Naive thymus-derived CD4-positive, alpha-beta T cell (primary cell): Measurements from ENCODE around the gene EDN2. TPM values are rescaled to one million over a fixed set of nuclear protein-coding genes. Genes with fewer than 3 reads are reported as not detected.

ENCODE experiments used
- ATAC-seq: fragments of 150-1000 bp; cut with Tn5 transposase; 2 replicates; pipeline ENCODE4 v1.10.0; 2021; ENCODE audit warnings: mild to moderate bottlenecking, moderate library complexity
- CTCF ChIA-PET: fragments of 350-600 bp; sonication (Branson Sonifier 250); formaldehyde crosslinking; loops from one replicate; lab custom pipeline; 2021; ENCODE audit warnings: antibody characterized with exemption; lab: Charles Lee
- POLR2A ChIA-PET: fragments of 350-600 bp; sonication (Branson Sonifier 250); formaldehyde crosslinking; loops from one replicate; lab custom pipeline; 2021; ENCODE audit warnings: antibody characterized with exemption, inconsistent platforms; lab: Charles Lee
- DNase-seq, 9 donors: peaks; one replicate each; pipeline versions ENCODE4 v3.0.0 to v3.0.0-alpha.2; 2020 to 2022; ENCODE audit warnings: mixed read lengths in 1 of 9
- H3K27ac ChIP-seq: one replicate; pipeline ENCODE4 v1.7.0; 2013; ENCODE audit warnings: mild to moderate bottlenecking, low read depth, low read length, moderate library complexity
- H3K27me3 ChIP-seq, 2 donors: one replicate each; pipeline ENCODE4 v1.7.0; 2013; ENCODE audit warnings: low read length in 2 of 2, mild to moderate bottlenecking in 2 of 2, moderate library complexity in 2 of 2; ENCODE audit not compliant: control insufficient read depth in 2 of 2, insufficient read depth in 2 of 2
- H3K36me3 ChIP-seq, 3 experiments: 1 replicate in 2 of 3; 2 replicates in 1 of 3; pipeline ENCODE4 v1.7.0; 2013; ENCODE audit warnings: low read length in 3 of 3, mild to moderate bottlenecking in 3 of 3, moderate library complexity in 1 of 3; ENCODE audit not compliant: insufficient read depth in 3 of 3, control insufficient read depth in 2 of 3
- H3K4me1 ChIP-seq, 2 donors: one replicate each; pipeline ENCODE4 v1.7.0; 2013; ENCODE audit warnings: low read length in 2 of 2, mild to moderate bottlenecking in 2 of 2, moderate library complexity in 1 of 2; ENCODE audit not compliant: control insufficient read depth in 2 of 2, insufficient read depth in 2 of 2
- H3K4me3 ChIP-seq: 2 replicates; pipeline ENCODE4 v1.7.0; 2013; ENCODE audit warnings: mild to moderate bottlenecking, low read length
- H3K9me3 ChIP-seq, 3 experiments: 1 replicate in 2 of 3; 2 replicates in 1 of 3; pipeline ENCODE4 v1.7.0; 2013; ENCODE audit warnings: low read length in 3 of 3; ENCODE audit not compliant: control insufficient read depth in 2 of 3
- H3K27ac Mint-ChIP-seq, 9 donors: one replicate each; pipeline ENCODE4 v1.8.0; 2020 to 2022; ENCODE audit warnings: mixed read lengths in 9 of 9, mild to moderate bottlenecking in 8 of 9, moderate library complexity in 5 of 9, inconsistent platforms in 2 of 9
- H3K27me3 Mint-ChIP-seq, 5 donors: one replicate each; pipeline ENCODE4 v1.8.0; 2021 to 2022; ENCODE audit warnings: mixed read lengths in 5 of 5, mild to moderate bottlenecking in 1 of 5
- H3K36me3 Mint-ChIP-seq, 5 donors: one replicate each; pipeline ENCODE4 v1.8.0; 2020 to 2022; ENCODE audit warnings: mixed read lengths in 5 of 5, mild to moderate bottlenecking in 3 of 5, inconsistent platforms in 1 of 5
- H3K4me1 Mint-ChIP-seq, 7 donors: one replicate each; pipeline ENCODE4 v1.8.0; 2020 to 2022; ENCODE audit warnings: mixed read lengths in 7 of 7, mild to moderate bottlenecking in 3 of 7, inconsistent platforms in 1 of 7
- H3K4me3 Mint-ChIP-seq, 10 donors: one replicate each; pipeline ENCODE4 v1.8.0; 2020 to 2022; ENCODE audit warnings: mild to moderate bottlenecking in 10 of 10, mixed read lengths in 10 of 10, moderate library complexity in 6 of 10, inconsistent platforms in 2 of 10
- H3K9me3 Mint-ChIP-seq, 11 donors: one replicate each; pipeline ENCODE4 v1.8.0; 2020 to 2022; ENCODE audit warnings: mixed read lengths in 11 of 11, mild to moderate bottlenecking in 4 of 11, inconsistent platforms in 1 of 11, moderate library complexity in 1 of 11
- intact Hi-C, 2 donors: fragments of 100-400 bp; cut with micrococcal nuclease; formaldehyde crosslinking; loops; one replicate each; pipeline ENCODE4 v1.15.1; 2023
- polyA plus RNA-seq, 2 donors: library from polyadenylated mRNA; unstranded; fragments of 300-500 nt; fragmentation: Illumina TruSeq; gene quantifications; one replicate each; pipeline ENCODE4 v1.2.3, GENCODE V29; 2021
- total RNA-seq, 6 experiments: library from RNA in 5 of 6; stranded (reverse) in 5 of 6; gene quantifications; 1 replicate in 5 of 6; 2 replicates in 1 of 6; pipeline ENCODE4 v1.2.3 and lab custom pipeline; 2021 to 2026

The EDN2 gene
- total and polyA plus RNA-seq, 7 experiments from 2014 or later, result not detected

DNA sequence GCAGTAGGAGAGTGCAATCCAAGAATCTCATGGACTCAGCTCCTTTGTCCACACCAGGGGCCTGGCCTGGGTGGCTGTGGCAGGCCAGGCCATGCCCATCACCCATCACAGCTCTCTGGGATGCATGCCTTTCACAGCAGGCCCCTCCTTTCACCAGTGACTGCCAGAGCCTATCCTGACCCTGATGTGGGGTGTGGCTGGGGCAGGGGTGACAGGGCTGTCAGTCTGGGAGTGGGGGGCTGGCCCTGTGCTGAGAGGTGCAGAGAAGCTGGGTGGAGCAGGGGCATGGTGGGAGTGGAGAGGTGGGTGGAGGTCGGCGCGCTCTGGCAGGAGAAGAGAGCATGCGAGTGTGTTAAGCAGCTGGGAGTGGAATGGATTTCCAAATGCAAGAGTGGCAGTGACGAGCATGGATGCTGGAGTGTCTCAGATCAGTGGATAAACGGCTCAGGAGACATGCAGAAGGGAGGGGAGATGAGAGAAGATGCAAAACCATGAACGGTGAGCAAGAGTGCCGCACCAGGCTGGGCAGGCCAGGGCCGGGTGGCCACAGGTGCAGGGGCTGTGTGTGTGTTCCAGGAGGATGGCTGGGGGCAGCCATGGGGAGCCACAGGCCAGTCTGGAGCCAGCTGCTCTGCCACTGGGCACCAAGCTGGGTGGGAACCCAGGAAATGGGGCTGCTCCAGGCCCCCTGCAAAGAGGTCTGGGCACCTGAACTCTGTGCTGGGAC is 39.6 kb upstream of the EDN2 start:
- Mint-ChIP-seq H3K36me3 (peaks cover 0 to 27% (median 4%) of the 10 kb centered on the region in 5 donors), H3K27ac (no peak overlapping the region), H3K4me1 (peaks cover 0 to 2% (median 0%) of the 10 kb centered on the region in 7 donors), H3K4me3 (no peak overlapping the region), H3K27me3 (no peaks in the 10 kb centered on the region), H3K9me3 (peaks cover 0 to 20% (median 0%) of the 10 kb centered on the region in 11 donors)
- DNase-seq, result no peak
- intact Hi-C loops, result no loop called here
- no peaks in the 10 kb centered on the region for H3K27me3 ChIP-seq
- no peaks in the 10 kb centered on the region for H3K36me3 ChIP-seq
- no peak overlapping the region for H3K27ac ChIP-seq
- no peaks in the 10 kb centered on the region for H3K9me3 ChIP-seq
- H3K4me1 ChIP-seq, result no peaks in the 10 kb centered on the region
- no peak for ATAC-seq
- H3K4me3 ChIP-seq, result no peak overlapping the region
- ChIA-PET CTCF (no interaction called here), POLR2A (no interaction called here)

DNA sequence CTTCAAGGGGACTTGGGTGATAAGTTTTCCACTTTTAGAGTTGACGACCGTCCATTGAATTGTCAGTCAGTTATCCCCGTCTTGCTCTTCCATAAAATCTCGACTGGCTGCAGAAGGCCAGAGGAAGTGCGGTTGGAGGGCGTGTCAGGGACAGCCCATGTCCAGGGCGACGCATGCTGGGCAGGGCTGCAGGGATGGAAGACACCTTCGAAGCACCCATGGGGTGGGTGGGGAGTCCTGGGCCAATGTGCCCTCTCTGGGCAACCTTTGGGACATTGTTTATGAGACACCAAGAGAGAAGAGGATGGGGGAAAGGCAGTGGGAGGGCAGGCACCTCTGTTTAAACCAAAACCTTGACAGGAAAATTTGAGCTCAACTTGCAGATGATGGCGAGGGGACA is 38.6 kb upstream of the EDN2 start:
- Mint-ChIP-seq H3K36me3 (peaks cover 0 to 22% (median 4%) of the 10 kb centered on the region in 5 donors), H3K4me3 (no peak overlapping the region), H3K27me3 (no peaks in the 10 kb centered on the region), H3K9me3 (peaks cover 0 to 11% (median 0%) of the 10 kb centered on the region in 11 donors), H3K4me1 (peaks cover 0 to 2% (median 0%) of the 10 kb centered on the region in 7 donors), H3K27ac (peak overlapping the region in 2 of 9 donors; percentile 2 to 5)
- Histone ChIP-seq H3K9me3 (no peaks in the 10 kb centered on the region), H3K4me3 (no peak overlapping the region), H3K4me1 (no peaks in the 10 kb centered on the region), H3K27ac (no peak overlapping the region), H3K27me3 (no peaks in the 10 kb centered on the region), H3K36me3 (no peaks in the 10 kb centered on the region)
- ATAC-seq (no peak), DNase-seq (no peak)
- POLR2A ChIA-PET, result no interaction called here
- intact Hi-C loops, result no loop called here
- CTCF ChIA-PET, result no interaction called here

DNA sequence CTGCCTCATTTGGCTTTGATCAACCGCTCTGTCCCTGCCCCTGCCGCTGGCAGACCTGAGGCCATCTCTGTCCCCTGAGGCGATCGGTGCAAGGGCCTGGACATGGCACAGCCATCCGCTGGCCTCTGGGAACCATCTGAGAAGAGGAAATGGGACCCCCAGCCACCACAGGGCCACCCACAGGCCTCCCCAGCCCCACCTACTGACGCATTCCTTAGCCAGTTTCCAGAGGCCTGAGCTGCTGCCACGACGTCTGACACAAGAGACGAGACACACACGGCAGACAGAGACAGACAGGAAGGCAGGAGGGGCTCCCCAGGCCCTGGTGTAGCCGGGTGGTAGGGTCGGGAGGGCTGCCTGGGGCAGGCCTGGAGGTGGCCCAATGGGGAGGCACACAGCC is 37.3 kb upstream of the EDN2 start:
- no peaks in the 10 kb centered on the region for H3K36me3 ChIP-seq
- no peak overlapping the region for H3K27ac Mint-ChIP-seq
- no peak for DNase-seq

GRCh38 chr1:41520951-41521752 is 36.7 kb upstream of the EDN2 start:
- Histone ChIP-seq H3K36me3 (no peaks in the 10 kb centered on the region), H3K27me3 (no peaks in the 10 kb centered on the region), H3K4me1 (no peaks in the 10 kb centered on the region), H3K27ac (no peak overlapping the region), H3K9me3 (no peaks in the 10 kb centered on the region), H3K4me3 (no peak overlapping the region)
- ChIA-PET POLR2A (interaction anchor here (0.6 kb wide), 1 partner anchor 40 kb away, joined by 3 read pairs; no protein-coding TSS in a partner anchor), CTCF (no interaction called here)
- intact Hi-C loops, result no loop called here
- no peak overlapping the region for H3K4me3 Mint-ChIP-seq
- H3K27me3 Mint-ChIP-seq, result no peaks in the 10 kb centered on the region
- H3K9me3 Mint-ChIP-seq, result no peaks in the 10 kb centered on the region
- H3K27ac Mint-ChIP-seq, result peak overlapping the region in 1 of 9 donors; percentile 43
- peak; percentile 41 for ATAC-seq
- H3K36me3 Mint-ChIP-seq, result peaks cover 0 to 10% (median 4%) of the 10 kb centered on the region in 5 donors
- H3K4me1 Mint-ChIP-seq, result peaks cover 0 to 10% (median 6%) of the 10 kb centered on the region in 7 donors
- no peak for DNase-seq

More for the DNA sequence above, 37.3 kb upstream of the EDN2 start:
- intact Hi-C loops, result no loop called here
- Mint-ChIP-seq H3K4me3 (no peak overlapping the region), H3K36me3 (peaks cover 0 to 11% (median 4%) of the 10 kb centered on the region in 5 donors), H3K9me3 (peaks cover 0 to 2% (median 0%) of the 10 kb centered on the region in 11 donors), H3K27me3 (no peaks in the 10 kb centered on the region), H3K4me1 (peaks cover 0 to 8% (median 4%) of the 10 kb centered on the region in 7 donors)
- Histone ChIP-seq H3K9me3 (no peaks in the 10 kb centered on the region), H3K4me3 (no peak overlapping the region), H3K27me3 (no peaks in the 10 kb centered on the region), H3K4me1 (no peaks in the 10 kb centered on the region), H3K27ac (no peak overlapping the region)
- POLR2A ChIA-PET, result interaction anchor here (0.6 kb wide), 1 partner anchor 40 kb away, joined by 3 read pairs; no protein-coding TSS in a partner anchor
- CTCF ChIA-PET, result no interaction called here
- ATAC-seq, result no peak

DNA sequence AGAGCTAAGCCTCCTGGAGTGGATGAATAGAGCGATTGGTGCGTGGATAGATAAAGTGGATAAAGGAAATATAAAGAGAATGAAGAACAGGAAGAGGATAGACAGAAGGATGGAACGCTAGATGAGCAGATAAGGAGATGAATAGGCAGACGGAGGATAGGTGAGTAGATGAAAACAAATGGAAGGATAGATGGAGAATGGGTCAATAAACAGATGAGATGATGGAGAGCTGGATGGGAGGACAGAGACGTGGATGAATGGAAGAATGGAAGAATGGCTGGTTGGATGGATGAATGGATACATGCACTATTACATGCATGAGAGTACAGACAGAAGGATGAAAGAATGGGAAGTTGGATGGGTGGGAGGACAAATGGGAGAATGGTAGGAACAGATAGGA is 35.2 kb upstream of the EDN2 start:
- Histone ChIP-seq H3K4me3 (no peak overlapping the region), H3K36me3 (no peaks in the 10 kb centered on the region), H3K9me3 (no peaks in the 10 kb centered on the region), H3K4me1 (no peaks in the 10 kb centered on the region), H3K27me3 (no peaks in the 10 kb centered on the region), H3K27ac (no peak overlapping the region)
- Mint-ChIP-seq H3K4me1 (peaks cover 0 to 13% (median 7%) of the 10 kb centered on the region in 7 donors), H3K27me3 (no peaks in the 10 kb centered on the region), H3K27ac (no peak overlapping the region), H3K36me3 (peaks cover 0 to 10% (median 4%) of the 10 kb centered on the region in 5 donors), H3K4me3 (no peak overlapping the region), H3K9me3 (no peaks in the 10 kb centered on the region)
- POLR2A ChIA-PET, result no interaction called here
- CTCF ChIA-PET, result no interaction called here
- DNase-seq (no peak), ATAC-seq (no peak)
- intact Hi-C loops, result loop anchor here in 1 of 2 donors (10.0 kb wide), 1 partner anchor 345 kb away; no protein-coding TSS in a partner anchor

DNA sequence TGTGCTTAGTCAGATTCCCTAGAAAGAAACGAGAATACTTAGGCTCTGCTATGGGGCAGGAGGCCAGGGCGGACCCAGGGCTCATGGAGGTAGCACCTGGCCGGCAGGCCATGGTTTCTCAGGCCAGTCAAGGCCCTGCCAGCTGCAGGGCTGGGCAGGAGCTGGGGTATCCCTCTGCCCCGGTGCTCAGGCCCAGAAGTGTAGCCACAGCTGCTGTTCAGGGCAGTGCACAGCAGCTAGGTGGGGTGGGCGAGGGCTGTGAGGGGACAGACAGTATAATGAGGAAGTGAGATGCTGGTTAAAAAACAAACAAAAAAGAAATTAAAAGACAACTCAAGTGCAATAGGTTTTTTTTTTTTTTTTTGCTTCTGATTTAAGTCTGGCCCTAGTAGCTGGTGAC is 34.0 kb upstream of the EDN2 start:
- H3K27me3 ChIP-seq, result no peaks in the 10 kb centered on the region
- H3K9me3 ChIP-seq, result no peaks in the 10 kb centered on the region
- H3K27ac Mint-ChIP-seq, result peak overlapping the region in 1 of 9 donors; percentile 39
- H3K4me1 Mint-ChIP-seq, result peaks cover 0 to 13% (median 7%) of the 10 kb centered on the region in 7 donors
- intact Hi-C loops, result loop anchor here in 1 of 2 donors (10.0 kb wide), 1 partner anchor 346 kb away; no protein-coding TSS in a partner anchor
- POLR2A ChIA-PET, result no interaction called here
- ATAC-seq, result no peak
- H3K9me3 Mint-ChIP-seq, result no peaks in the 10 kb centered on the region
- H3K4me3 Mint-ChIP-seq, result no peak overlapping the region
- no peaks in the 10 kb centered on the region for H3K36me3 ChIP-seq
- CTCF ChIA-PET, result interaction anchor here (0.6 kb wide), 1 partner anchor 656 kb away, joined by 3 read pairs; no protein-coding TSS in a partner anchor
- H3K36me3 Mint-ChIP-seq, result peaks cover 0 to 5% (median 4%) of the 10 kb centered on the region in 5 donors
- no peak for DNase-seq
- no peaks in the 10 kb centered on the region for H3K4me1 ChIP-seq
- no peaks in the 10 kb centered on the region for H3K27me3 Mint-ChIP-seq
- no peak overlapping the region for H3K4me3 ChIP-seq
- H3K27ac ChIP-seq, result no peak overlapping the region
